Hepatocyte (in vitro differentiated cells): ENCODE measurements around the gene TNNC2.

Experiments
- EZH2phosphoT487 ChIP-seq: fragments of 200-600 bp; sonication (generic); IDR thresholded peaks from one replicate; pipeline ENCODE4 v1.6.1; 2018; ENCODE audit warnings: antibody characterized with exemption, mild to moderate bottlenecking, low read depth, moderate library complexity; ENCODE audit not compliant: unreplicated experiment, severe bottlenecking
- TF ChIP-seq, protein P1 (sequence below): fragments of 200-600 bp; sonication (generic); IDR thresholded peaks from 2 replicates; pipeline ENCODE4 v1.5.1; 2016; ENCODE audit warnings: antibody characterized with exemption, mild to moderate bottlenecking; ENCODE audit not compliant: poor library complexity

DNA sequence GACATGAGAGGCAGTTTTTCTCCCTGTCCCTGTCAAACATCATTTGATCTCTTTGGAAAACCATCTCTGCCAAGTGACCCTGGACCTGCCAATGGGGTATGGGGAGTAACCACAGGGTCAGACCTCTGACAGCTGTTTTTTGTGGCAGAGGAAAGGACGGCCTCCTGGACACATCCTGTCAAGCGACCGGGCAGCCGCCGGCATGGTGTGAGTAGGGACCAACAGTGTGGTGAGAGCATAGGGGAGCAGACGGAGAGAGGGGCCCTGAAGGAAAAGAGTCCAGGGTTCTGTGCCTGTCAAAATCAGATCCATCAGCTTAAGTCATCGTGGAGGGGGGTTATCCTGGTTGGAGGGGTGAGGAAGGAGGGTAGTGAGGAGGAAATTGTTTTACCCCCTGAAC lies 25.3 kb downstream of the TNNC2 start:
- TF ChIP-seq EZH2phosphoT487, result no peak
- TF ChIP-seq, protein P1, sequence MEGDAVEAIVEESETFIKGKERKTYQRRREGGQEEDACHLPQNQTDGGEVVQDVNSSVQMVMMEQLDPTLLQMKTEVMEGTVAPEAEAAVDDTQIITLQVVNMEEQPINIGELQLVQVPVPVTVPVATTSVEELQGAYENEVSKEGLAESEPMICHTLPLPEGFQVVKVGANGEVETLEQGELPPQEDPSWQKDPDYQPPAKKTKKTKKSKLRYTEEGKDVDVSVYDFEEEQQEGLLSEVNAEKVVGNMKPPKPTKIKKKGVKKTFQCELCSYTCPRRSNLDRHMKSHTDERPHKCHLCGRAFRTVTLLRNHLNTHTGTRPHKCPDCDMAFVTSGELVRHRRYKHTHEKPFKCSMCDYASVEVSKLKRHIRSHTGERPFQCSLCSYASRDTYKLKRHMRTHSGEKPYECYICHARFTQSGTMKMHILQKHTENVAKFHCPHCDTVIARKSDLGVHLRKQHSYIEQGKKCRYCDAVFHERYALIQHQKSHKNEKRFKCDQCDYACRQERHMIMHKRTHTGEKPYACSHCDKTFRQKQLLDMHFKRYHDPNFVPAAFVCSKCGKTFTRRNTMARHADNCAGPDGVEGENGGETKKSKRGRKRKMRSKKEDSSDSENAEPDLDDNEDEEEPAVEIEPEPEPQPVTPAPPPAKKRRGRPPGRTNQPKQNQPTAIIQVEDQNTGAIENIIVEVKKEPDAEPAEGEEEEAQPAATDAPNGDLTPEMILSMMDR, result no peak
